Trophoblast cell (in vitro differentiated cells and primary cell): ENCODE results near the gene TBC1D9.
A peak's percentile ranks its signal among the peaks of the same experiment; 100 is the strongest.

Experiments used
- DNase-seq, 2 donors: peaks; one replicate each; pipeline ENCODE4 v3.0.0-alpha.2; 2016
- H2AFZ ChIP-seq: 2 replicates; pipeline ENCODE4 v1.6.1; 2013; ENCODE audit warnings: low read length, moderate library complexity, mild to moderate bottlenecking; ENCODE audit not compliant: insufficient read depth, poor library complexity
- H2AK5ac ChIP-seq: 2 replicates; pipeline ENCODE4 v1.6.1; 2013; ENCODE audit warnings: mild to moderate bottlenecking, low read length
- H2BK120ac ChIP-seq: 2 replicates; pipeline ENCODE4 v1.6.1; 2013; ENCODE audit warnings: low read length, mild to moderate bottlenecking, moderate library complexity; ENCODE audit not compliant: insufficient read depth, poor library complexity
- H2BK12ac ChIP-seq: 2 replicates; pipeline ENCODE4 v1.6.1; 2013; ENCODE audit warnings: mild to moderate bottlenecking, low read length, moderate library complexity
- H2BK5ac ChIP-seq: 2 replicates; pipeline ENCODE4 v1.6.1; 2013; ENCODE audit warnings: low read length, low read depth, moderate library complexity, mild to moderate bottlenecking; ENCODE audit not compliant: poor library complexity
- H3K14ac ChIP-seq: 2 replicates; pipeline ENCODE4 v1.6.1; 2013; ENCODE audit warnings: mild to moderate bottlenecking, low read length
- H3K18ac ChIP-seq: 2 replicates; pipeline ENCODE4 v1.6.1; 2013; ENCODE audit warnings: mild to moderate bottlenecking, low read length
- H3K23ac ChIP-seq: 2 replicates; pipeline ENCODE4 v1.6.1; 2013; ENCODE audit warnings: low read length
- H3K27ac ChIP-seq: 2 replicates; pipeline ENCODE4 v1.5.1; 2013; ENCODE audit warnings: low read depth, mild to moderate bottlenecking, inconsistent platforms, low read length, moderate library complexity
- H3K27me3 ChIP-seq: 2 replicates; pipeline ENCODE4 v1.6.1; 2013; ENCODE audit warnings: inconsistent platforms, mild to moderate bottlenecking, low read length, moderate library complexity; ENCODE audit not compliant: insufficient read depth
- H3K36me3 ChIP-seq, 2 experiments: 1 replicate in 1 of 2; 2 replicates in 1 of 2; pipeline ENCODE4 v1.6.1; 2013; ENCODE audit warnings: low read length in 2 of 2, mild to moderate bottlenecking in 2 of 2, moderate library complexity in 1 of 2; ENCODE audit not compliant: insufficient read depth in 2 of 2, control insufficient read depth in 1 of 2
- H3K4ac ChIP-seq: 2 replicates; pipeline ENCODE4 v1.6.1; 2013; ENCODE audit warnings: low read depth, mild to moderate bottlenecking, low read length, moderate library complexity
- H3K4me1 ChIP-seq, 2 experiments: 1 replicate in 1 of 2; 2 replicates in 1 of 2; pipeline ENCODE4 v1.6.1; 2013; ENCODE audit warnings: low read length in 2 of 2, mild to moderate bottlenecking in 2 of 2, moderate library complexity in 1 of 2; ENCODE audit not compliant: insufficient read depth in 2 of 2, control insufficient read depth in 1 of 2
- H3K4me2 ChIP-seq: 2 replicates; pipeline ENCODE4 v1.6.1; 2013; ENCODE audit warnings: inconsistent platforms, mild to moderate bottlenecking, low read length, moderate library complexity
- H3K4me3 ChIP-seq: 2 replicates; pipeline ENCODE4 v1.5.1; 2013; ENCODE audit warnings: mild to moderate bottlenecking, low read depth, low read length, inconsistent platforms
- H3K79me1 ChIP-seq: one replicate; pipeline ENCODE4 v1.6.1; 2013; ENCODE audit warnings: low read length
- H3K79me2 ChIP-seq: 2 replicates; pipeline ENCODE4 v1.6.1; 2013; ENCODE audit warnings: low read length, mild to moderate bottlenecking; ENCODE audit not compliant: control insufficient read depth, insufficient read depth, poor library complexity
- H3K9ac ChIP-seq: 2 replicates; pipeline ENCODE4 v1.6.1; 2013; ENCODE audit warnings: mild to moderate bottlenecking, low read length
- H3K9me3 ChIP-seq: 2 replicates; pipeline ENCODE4 v1.6.1; 2013; ENCODE audit warnings: low read depth, mild to moderate bottlenecking, control low read depth, inconsistent platforms, low read length; ENCODE audit not compliant: insufficient read depth
- H4K12ac ChIP-seq: 2 replicates; pipeline ENCODE4 v1.6.1; 2013; ENCODE audit warnings: low read depth, mild to moderate bottlenecking, low read length, moderate library complexity
- H4K8ac ChIP-seq: 2 replicates; pipeline ENCODE4 v1.6.1; 2013; ENCODE audit warnings: low read depth, mild to moderate bottlenecking, low read length, moderate library complexity
- H4K91ac ChIP-seq: one replicate; pipeline ENCODE4 v1.6.1; 2013; ENCODE audit warnings: low read depth, mild to moderate bottlenecking, low read length, moderate library complexity
- WGBS: extraction: QIAGEN DNeasy Blood & Tissue Kit; methylation state at CpG from one replicate; pipeline ENCODE4 v1.1.7; 2013; ENCODE audit warnings: missing lambda C conversion rate; ENCODE audit not compliant: insufficient read length, insufficient coverage; ENCODE audit errors: extremely low coverage; 5-methylcytosine and 5-hydroxymethylcytosine counted together

TBC1D9 gene

GRCh38 chr4:140738139-140738538, 18.0 kb downstream of the TBC1D9 start:
- DNase-seq = no peak
- H2BK120ac ChIP-seq = no peak overlapping the region
- no peak overlapping the region for H3K18ac ChIP-seq
- H3K27ac ChIP-seq = no peak overlapping the region
- no peak overlapping the region for H2BK12ac ChIP-seq
- no peaks in the 10 kb centered on the region for H3K9me3 ChIP-seq
- no peak overlapping the region for H3K23ac ChIP-seq
- H4K91ac ChIP-seq = no peak overlapping the region
- WGBS = no CpG with 5 or more reads among the region's 1 CpG
- peaks cover 20 to 40% of the 10 kb centered on the region in 2 experiments for H3K4me1 ChIP-seq
- H2AFZ ChIP-seq = no peak overlapping the region
- H3K4ac ChIP-seq = no peak overlapping the region
- H3K14ac ChIP-seq = no peak overlapping the region
- no peaks in the 10 kb centered on the region for H3K36me3 ChIP-seq
- H3K4me3 ChIP-seq = no peak overlapping the region
- peaks cover 23% of the 10 kb centered on the region for H3K79me1 ChIP-seq
- no peak overlapping the region for H4K12ac ChIP-seq
- no peak overlapping the region for H2BK5ac ChIP-seq
- H4K8ac ChIP-seq = no peak overlapping the region
- H3K9ac ChIP-seq = no peak overlapping the region
- no peak overlapping the region for H3K4me2 ChIP-seq
- no peaks in the 10 kb centered on the region for H3K27me3 ChIP-seq
- H2AK5ac ChIP-seq = no peak overlapping the region
- H3K79me2 ChIP-seq = peaks cover 7% of the 10 kb centered on the region

- H3K27ac ChIP-seq = peak overlapping the region; percentile 86
- H2AFZ ChIP-seq = no peak overlapping the region
- no peak overlapping the region for H3K4me3 ChIP-seq
- peaks cover 16% of the 10 kb centered on the region for H3K79me1 ChIP-seq
- H3K4ac ChIP-seq = peak overlapping the region; percentile 4
- no peak overlapping the region for H3K9ac ChIP-seq
- H2BK5ac ChIP-seq = peak overlapping the region; percentile 24
- peak overlapping the region; percentile 39 for H2BK120ac ChIP-seq
- peak overlapping the region; percentile 1 for H2AK5ac ChIP-seq
- H3K4me1 ChIP-seq = peaks cover 13 to 32% of the 10 kb centered on the region in 2 experiments
- H3K4me2 ChIP-seq = peak overlapping the region; percentile 29
- H3K14ac ChIP-seq = peak overlapping the region; percentile 16
- WGBS = no CpG with 5 or more reads among the region's 6 CpGs
- H4K12ac ChIP-seq = no peak overlapping the region
- H2BK12ac ChIP-seq = no peak overlapping the region
- H3K9me3 ChIP-seq = no peaks in the 10 kb centered on the region
- DNase-seq = no peak
- H3K27me3 ChIP-seq = no peaks in the 10 kb centered on the region
- H3K18ac ChIP-seq = no peak overlapping the region
- H3K79me2 ChIP-seq = peaks cover 2% of the 10 kb centered on the region
- H3K36me3 ChIP-seq = no peaks in the 10 kb centered on the region
- peak overlapping the region; percentile 10 for H4K91ac ChIP-seq
- H3K23ac ChIP-seq = no peak overlapping the region
- peak overlapping the region; percentile 15 for H4K8ac ChIP-seq
These were observed 19.4 kb downstream of the TBC1D9 start for GRCh38 chr4:140736669-140737343.

- Histone ChIP-seq H2BK120ac (peak overlapping the region; percentile 20), H4K91ac (peak overlapping the region; percentile 7), H3K14ac (no peak overlapping the region), H3K4me2 (no peak overlapping the region), H2BK12ac (no peak overlapping the region), H2BK5ac (no peak overlapping the region), H4K12ac (no peak overlapping the region), H3K4me3 (no peak overlapping the region), H3K27ac (peak overlapping the region; percentile 86), H4K8ac (no peak overlapping the region), H3K36me3 (no peaks in the 10 kb centered on the region), H3K23ac (no peak overlapping the region), H3K4ac (no peak overlapping the region), H3K79me2 (peaks cover 1% of the 10 kb centered on the region), H3K18ac (no peak overlapping the region), H3K9me3 (no peaks in the 10 kb centered on the region), H3K9ac (no peak overlapping the region), H3K27me3 (no peaks in the 10 kb centered on the region), H2AK5ac (no peak overlapping the region), H3K79me1 (peaks cover 14% of the 10 kb centered on the region), H2AFZ (no peak overlapping the region), H3K4me1 (peaks cover 10 to 28% of the 10 kb centered on the region in 2 experiments)
- no peak for DNase-seq
- WGBS = no CpG with 5 or more reads among the region's 4 CpGs
These were observed 20.3 kb downstream of the TBC1D9 start for GRCh38 chr4:140735779-140736391.

- no peak overlapping the region for H3K4me2 ChIP-seq
- H2AK5ac ChIP-seq = no peak overlapping the region
- H3K27ac ChIP-seq = no peak overlapping the region
- H2AFZ ChIP-seq = no peak overlapping the region
- H2BK120ac ChIP-seq = no peak overlapping the region
- no peak overlapping the region for H3K9ac ChIP-seq
- H3K4me1 ChIP-seq = peaks cover 10 to 28% of the 10 kb centered on the region in 2 experiments
- peaks cover 13% of the 10 kb centered on the region for H3K79me1 ChIP-seq
- peaks cover 1% of the 10 kb centered on the region for H3K79me2 ChIP-seq
- H3K23ac ChIP-seq = no peak overlapping the region
- no peak overlapping the region for H3K4ac ChIP-seq
- no CpG with 5 or more reads among the region's 2 CpGs for WGBS
- H3K36me3 ChIP-seq = no peaks in the 10 kb centered on the region
- DNase-seq = no peak
- H3K14ac ChIP-seq = no peak overlapping the region
- no peaks in the 10 kb centered on the region for H3K9me3 ChIP-seq
- no peaks in the 10 kb centered on the region for H3K27me3 ChIP-seq
- H2BK5ac ChIP-seq = no peak overlapping the region
- H3K18ac ChIP-seq = no peak overlapping the region
- H4K91ac ChIP-seq = no peak overlapping the region
- H4K12ac ChIP-seq = no peak overlapping the region
- no peak overlapping the region for H3K4me3 ChIP-seq
- H4K8ac ChIP-seq = no peak overlapping the region
- no peak overlapping the region for H2BK12ac ChIP-seq
These were observed 20.9 kb downstream of the TBC1D9 start for GRCh38 chr4:140735317-140735716.
